Coronary artery (tissue), 2 donors: ENCODE measurements around the gene UNK.

ENCODE experiments used
- DNase-seq: peaks from one replicate; pipeline ENCODE4 v3.0.0-alpha.2; 2017; ENCODE audit warnings: low spot score
- H3K27ac ChIP-seq, 2 donors: fragments of 200-600 bp; sonication (generic); one replicate each; pipeline ENCODE4 v1.5.1; 2016 to 2019
- H3K4me3 ChIP-seq: fragments of 200-600 bp; sonication (generic); 2 replicates; pipeline ENCODE4 v1.5.1; 2016; ENCODE audit warnings: mild to moderate bottlenecking, moderate library complexity
- CTCF ChIP-seq: fragments of 200-600 bp; sonication (generic); IDR thresholded peaks from one replicate; pipeline ENCODE4 v1.5.1; 2019; ENCODE audit warnings: antibody characterized with exemption

The UNK gene

GRCh38 chr17:75750661-75751423 is 33.8 kb upstream of the UNK start:
- no peak for DNase-seq
- TF ChIP-seq CTCF = no peak
- no peak overlapping the region for H3K4me3 ChIP-seq
- no peak overlapping the region for H3K27ac ChIP-seq

GRCh38 chr17:75751676-75752404 is 32.8 kb upstream of the UNK start:
- H3K27ac ChIP-seq = no peak overlapping the region
- TF ChIP-seq CTCF = no peak
- DNase-seq = no peak
- no peak overlapping the region for H3K4me3 ChIP-seq

- no peak for TF ChIP-seq CTCF
- no peak for DNase-seq
- H3K27ac ChIP-seq = no peak overlapping the region
- H3K4me3 ChIP-seq = no peak overlapping the region
Observed at GRCh38 chr17:75752405-75752709, 32.2 kb upstream of the UNK start.

GRCh38 chr17:75752802-75753513 is 31.6 kb upstream of the UNK start:
- TF ChIP-seq CTCF = no peak
- Histone ChIP-seq H3K27ac (no peak overlapping the region), H3K4me3 (peak overlapping the region; percentile 71)
- no peak for DNase-seq

GRCh38 chr17:75753514-75754377 is 30.9 kb upstream of the UNK start:
- H3K4me3 ChIP-seq = peak overlapping the region; percentile 71
- peak overlapping the region in 1 of 2 donors; percentile 50 for H3K27ac ChIP-seq
- DNase-seq = no peak
- TF ChIP-seq CTCF = peak; percentile 61

- TF ChIP-seq CTCF = no peak
- H3K4me3 ChIP-seq = peak overlapping the region; percentile 71
- H3K27ac ChIP-seq = no peak overlapping the region
- DNase-seq = no peak
Observed at GRCh38 chr17:75754378-75755204, 30.0 kb upstream of the UNK start.
